GM18502 (cell line): ENCODE measurements around the gene OR7D2.

Source experiments
- ATAC-seq: cut with Tn5 transposase; IDR thresholded peaks from one replicate; pipeline ENCODE4 v1.9.1; 2021; ENCODE audit warnings: mild to moderate bottlenecking; ENCODE audit not compliant: unreplicated experiment, poor library complexity

Gene OR7D2

DNA sequence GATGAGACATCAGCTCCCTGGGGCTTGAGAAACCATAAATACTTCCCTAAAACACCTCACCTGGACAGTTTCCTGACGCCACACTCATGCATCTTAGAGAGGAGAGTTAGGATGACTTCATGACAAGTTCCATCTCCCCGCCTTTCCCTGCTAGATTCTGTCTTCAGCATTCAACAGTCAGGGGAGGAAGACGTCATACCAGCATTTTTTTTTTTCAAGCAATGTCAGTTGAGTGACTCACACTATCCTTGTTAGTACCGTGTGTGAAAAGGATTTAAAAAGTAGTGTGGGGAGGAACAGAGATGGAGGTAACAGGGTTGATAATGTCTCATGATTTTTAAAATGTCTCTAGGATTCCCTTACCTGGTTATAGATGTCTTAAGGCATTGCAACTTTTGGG lies at the start of gene OR7D2:
Gene OR7D2 (plus strand): TSS at position 79 of the 400 bp plus-strand sequence. CDS start 6,803 bp downstream, outside the sequence.
- no peak for ATAC-seq

DNA sequence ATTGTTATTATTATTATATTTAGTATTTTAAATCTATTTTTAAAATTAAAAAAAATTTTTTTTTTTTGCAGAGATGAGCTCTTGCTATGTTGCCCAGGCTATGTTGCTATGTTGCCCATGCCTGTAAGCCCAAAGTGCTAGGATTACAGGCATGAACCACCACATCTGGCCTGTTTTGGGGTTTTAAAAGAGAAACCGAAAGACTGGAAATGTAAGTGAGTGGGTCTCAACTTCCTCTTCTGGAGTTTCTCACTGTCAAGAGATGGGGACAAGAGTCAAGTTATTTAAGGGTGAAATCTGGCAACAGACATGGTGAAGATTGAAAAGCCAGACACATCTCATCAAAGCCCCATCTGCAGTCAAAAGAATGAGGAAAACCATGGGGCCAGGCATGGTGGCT lies 47.8 kb upstream of the OR7D2 start:
- ATAC-seq: no peak

DNA sequence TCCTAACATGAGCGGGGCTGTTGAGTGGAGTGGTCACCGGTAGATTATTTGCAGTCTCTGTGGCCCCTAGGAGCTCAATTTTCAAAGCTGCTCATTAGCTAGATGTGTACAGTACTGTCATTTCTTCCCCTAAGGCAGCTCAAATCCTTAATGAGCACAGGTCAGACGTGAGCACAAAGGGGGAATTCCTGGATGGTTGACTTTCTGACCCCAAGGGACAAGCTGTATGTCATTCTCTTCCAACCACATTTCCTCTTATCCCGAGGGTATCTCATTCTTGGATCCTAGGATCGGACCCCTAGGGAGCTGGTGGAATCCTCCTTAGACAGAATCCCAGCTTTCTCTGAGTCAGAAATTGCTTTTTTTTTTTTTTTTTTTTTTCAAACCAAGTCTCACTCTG lies 46.4 kb upstream of the OR7D2 start:
- no peak for ATAC-seq

DNA sequence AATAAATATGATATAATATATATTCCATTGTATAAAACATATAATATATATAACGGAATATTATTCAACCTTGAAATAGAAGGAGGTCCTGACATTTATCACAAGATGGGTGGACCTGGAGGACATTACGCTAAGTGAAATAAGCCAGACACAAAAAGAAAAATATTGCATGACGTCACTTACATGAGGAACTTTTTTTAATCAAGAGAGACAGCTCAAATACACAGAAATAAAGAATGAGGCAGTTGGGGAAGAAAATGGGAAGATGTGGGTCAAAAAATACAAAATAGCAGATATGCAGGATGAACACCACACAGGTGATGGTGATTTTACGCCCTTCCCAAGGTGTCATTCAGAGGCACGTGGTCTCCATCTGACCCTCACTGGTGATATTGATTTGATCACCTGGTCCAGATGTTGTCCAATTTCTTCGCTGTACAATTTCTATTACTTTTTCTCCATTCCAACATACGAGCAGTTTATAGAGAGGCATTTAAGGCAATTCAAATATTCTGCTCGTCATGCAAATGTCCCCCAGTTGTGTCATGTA lies 39.1 kb upstream of the OR7D2 start:
- ATAC-seq: peak; percentile 22

GRCh38 chr19:9140159-9140874 lies 38.5 kb upstream of the OR7D2 start, which contains the start of gene ZNF317:
Gene ZNF317, plus strand, starts transcription at chr19:9140397. Its CDS starts 15,620 bp downstream, at chr19:9156017.
- peak; percentile 94 for ATAC-seq

- ATAC-seq: no peak
Measured at GRCh38 chr19:9144920-9145319, 33.9 kb upstream of the OR7D2 start.

GRCh38 chr19:9146882-9147281 lies 31.9 kb upstream of the OR7D2 start:
- ATAC-seq: no peak

DNA sequence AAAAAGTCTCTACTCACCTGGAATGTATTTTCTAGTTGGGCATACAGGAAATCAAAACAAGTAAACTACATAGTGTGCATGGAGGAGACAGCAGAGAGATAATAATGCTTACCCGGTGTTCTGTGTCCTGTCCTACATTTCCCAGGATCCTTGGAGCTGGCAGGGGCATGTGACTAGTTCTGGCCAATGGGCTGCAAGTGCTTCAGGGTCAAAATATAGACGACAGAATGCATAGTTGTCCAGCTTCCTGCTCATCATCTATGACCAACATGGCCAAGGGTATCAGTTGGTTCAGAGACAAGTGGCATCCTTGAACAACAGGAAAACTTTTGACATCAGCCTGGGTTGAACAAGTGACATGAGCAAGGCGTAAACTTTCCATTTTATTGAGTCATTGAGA lies 30.1 kb upstream of the OR7D2 start:
- ATAC-seq: no peak

- no peak for ATAC-seq
Measured at GRCh38 chr19:9149997-9150396, 28.8 kb upstream of the OR7D2 start.

- ATAC-seq: no peak
Measured at GRCh38 chr19:9150650-9151049, 28.1 kb upstream of the OR7D2 start.

DNA sequence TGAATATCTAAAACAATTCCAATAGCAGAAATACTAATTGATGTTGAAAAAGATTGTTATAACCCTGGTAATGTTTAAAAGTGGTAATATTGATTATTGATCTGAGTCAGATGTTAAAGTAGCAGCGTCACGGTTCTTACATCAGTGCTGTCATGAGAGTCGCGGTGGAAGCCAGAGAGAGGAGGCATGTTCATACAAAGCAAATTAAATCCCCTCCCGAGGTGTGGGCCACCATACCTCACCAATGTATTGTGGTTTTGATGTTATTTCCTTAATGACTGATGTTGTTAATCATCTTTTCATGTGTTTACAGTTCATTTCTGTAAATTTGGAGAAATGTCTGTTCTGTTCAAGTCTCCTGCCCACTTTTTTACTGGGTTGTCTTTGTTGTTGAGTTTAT lies 27.4 kb upstream of the OR7D2 start:
- ATAC-seq: no peak

DNA sequence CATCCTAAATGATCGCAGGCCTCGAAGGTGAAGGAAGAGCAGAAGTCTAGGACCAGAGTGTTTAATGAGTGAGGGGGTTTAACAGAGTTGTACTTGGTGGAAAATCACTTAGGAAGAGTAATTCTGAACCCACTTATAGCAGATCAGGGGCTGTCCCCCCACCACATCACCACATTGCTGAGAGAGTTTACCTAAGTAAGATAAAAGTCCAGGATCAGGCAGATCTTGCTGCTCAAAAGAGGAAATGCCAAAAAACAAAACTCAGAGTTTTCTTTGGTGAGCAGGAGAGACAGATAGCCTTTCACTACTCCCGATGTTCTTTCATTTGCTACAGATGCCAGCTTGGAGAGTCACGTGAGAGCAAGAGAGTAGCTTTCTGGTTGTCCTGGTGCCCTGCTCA lies 23.2 kb upstream of the OR7D2 start:
- ATAC-seq: no peak

GRCh38 chr19:9156304-9156703 lies 22.5 kb upstream of the OR7D2 start:
- no peak for ATAC-seq

DNA sequence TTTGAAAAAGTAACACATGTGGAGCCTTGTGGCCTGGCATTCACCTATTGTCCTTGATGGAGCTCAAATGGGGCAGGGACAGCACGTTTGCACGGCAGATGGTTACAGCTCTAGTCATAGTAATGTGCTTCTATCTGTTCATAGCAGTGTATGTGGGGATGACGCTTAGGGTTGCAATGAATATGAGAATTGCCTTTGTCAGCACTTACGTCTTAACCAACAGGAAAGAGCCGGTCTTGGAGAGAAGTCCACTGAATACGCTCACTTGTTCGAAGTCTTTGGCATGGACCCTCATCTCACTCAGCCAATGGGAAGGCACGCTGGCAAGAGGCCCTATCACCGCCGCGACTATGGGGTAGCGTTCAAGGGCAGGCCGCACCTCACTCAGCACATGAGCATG lies 18.9 kb upstream of the OR7D2 start:
- no peak for ATAC-seq

GRCh38 chr19:9161427-9161826 lies 17.4 kb upstream of the OR7D2 start:
- ATAC-seq: no peak

DNA sequence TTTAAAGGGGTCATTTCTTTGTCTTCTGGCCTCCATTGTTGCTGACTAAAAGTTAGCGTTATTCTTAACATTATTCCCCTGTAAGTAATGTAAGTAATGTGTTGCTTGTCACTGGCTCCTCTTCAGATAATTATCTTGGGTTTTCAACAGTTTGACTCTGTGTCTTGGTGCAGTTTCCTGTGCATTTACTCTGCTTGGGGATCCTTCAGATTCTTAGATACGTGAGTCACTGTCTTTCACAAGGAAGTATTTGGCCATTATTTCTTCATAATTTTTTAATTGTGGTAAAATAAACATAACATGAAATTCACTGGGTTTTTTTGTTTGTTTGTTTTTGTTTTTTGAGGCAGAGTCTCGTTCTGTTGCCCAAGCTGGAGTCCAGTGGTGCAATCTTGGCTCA lies 13.5 kb upstream of the OR7D2 start:
- ATAC-seq: no peak

GRCh38 chr19:9166846-9167245 lies 11.9 kb upstream of the OR7D2 start:
- ATAC-seq: no peak

DNA sequence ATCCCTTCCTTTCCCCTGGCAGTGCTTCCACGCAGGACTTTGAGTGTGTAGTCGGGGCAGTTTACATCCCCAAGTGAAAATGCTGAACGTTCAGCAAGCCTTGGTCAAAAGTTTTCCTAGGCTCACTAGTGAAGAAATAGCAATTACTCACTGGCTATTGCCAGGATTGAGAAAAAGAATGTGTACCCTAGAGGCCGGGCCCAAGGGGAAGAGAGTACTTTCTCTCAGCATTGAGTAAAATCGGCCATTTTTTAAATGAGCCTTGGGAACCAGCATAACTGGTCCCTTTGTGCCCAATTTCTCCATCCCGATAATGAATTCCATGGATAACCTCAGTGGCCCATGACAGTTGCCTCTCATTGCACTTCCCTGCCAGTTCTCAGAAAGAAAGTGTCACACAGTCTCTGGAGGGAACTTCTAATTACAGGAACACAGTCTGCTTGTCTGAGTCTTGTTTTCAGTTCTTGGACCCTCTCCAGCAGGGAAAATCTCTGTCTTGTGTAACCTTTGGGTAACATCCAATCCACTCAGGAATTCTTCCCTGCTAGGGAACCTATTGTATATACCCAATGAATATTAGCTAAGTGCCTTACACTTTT lies 7.3 kb upstream of the OR7D2 start:
- no peak for ATAC-seq

DNA sequence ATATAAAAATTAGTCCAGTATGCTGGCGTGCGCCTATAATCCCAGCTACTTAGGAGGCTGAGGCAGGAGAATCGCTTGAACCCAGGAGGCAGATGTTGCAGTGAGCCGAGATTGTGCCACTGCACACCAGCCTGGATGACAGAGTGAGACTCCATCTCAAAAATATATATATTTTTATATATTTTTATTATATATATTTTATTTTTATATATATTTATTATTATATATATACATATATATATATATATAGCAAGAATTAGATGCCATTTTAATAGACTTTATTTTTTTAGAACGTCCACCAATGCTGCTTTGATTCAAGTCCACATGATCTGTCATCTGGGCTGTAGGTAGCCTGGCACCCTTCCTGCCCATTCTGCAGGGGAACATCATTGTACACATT lies 3.5 kb upstream of the OR7D2 start:
- no peak for ATAC-seq

DNA sequence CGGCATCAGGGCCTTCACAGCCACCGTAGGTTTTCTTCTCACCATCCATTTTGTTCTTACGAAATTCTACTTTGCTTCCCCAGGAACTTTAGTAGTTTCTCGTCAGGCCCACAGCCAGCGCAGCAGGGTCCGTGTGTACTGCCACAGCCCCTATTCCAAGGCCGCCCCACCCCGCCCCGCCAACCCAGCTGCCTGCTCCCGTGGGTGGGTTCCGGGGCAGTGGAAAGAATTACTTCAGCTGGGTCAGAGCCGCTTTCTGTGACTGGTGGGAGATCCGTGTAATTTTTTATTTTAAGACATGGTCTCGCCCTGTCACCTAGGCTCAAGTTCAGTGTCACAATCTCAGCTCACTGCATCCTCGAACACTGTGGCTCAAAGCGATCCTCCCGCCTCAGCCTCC lies 4.2 kb downstream of the OR7D2 start:
- ATAC-seq: no peak

DNA sequence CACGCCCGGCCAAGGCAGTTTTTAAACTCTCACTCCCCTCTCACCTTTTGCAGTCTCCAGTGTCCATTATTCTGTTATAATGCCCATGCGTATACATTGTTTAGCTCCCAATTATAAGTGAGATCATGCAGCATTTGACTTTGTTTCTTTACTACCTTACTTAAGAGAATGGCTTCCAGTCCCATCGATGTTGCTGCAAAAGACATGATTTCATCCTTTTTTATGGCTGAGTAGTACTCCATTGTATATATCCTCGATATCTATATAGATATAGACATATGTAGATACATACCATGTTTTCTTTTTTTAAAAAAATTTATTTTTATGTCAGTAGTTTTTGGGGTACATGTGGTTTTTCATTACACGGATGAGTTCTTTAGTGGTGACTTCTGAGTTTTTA lies 8.4 kb downstream of the OR7D2 start:
- ATAC-seq: no peak

DNA sequence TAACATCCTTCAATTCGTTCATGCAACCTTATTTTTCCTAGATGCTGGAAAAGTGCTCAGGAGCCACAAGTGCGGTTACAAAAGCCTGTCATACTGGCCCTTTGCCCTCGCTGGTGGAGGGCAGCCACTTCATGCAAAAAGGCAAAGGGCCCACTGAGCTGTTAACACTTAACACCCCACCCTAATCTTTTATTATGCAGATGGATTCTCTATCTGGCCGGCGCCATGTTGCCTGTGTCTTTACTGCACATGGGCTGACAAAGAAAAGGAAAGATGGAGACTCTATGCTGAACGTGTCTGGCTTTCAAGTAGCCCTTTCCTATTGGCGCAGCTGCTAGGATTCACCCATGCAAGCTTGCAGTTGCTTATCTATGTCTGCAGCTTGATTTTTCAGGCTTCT lies 10.8 kb downstream of the OR7D2 start:
- ATAC-seq: no peak
